Measurements from ENCODE around the gene RAE1.

The RAE1 gene

GRCh38 chr20:57420571-57421252, 69.7 kb downstream of the RAE1 start:
- no peak for TF ChIP-seq CTCF (IDR thresholded peaks at IDR 0.05; ENCODE audit: control insufficient read depth, insufficient read depth, low read depth, low read length, missing control alignments)
- no peak for DNase-seq (ENCODE audit: low read depth)
- H3K4me3 ChIP-seq (ENCODE audit: control insufficient read depth, low read depth, low read length), result no peak overlapping the region

GRCh38 chr20:57421253-57422220, 70.5 kb downstream of the RAE1 start:
- no peak overlapping the region for H3K4me3 ChIP-seq (ENCODE audit: control insufficient read depth, low read depth, low read length)
- TF ChIP-seq CTCF (IDR thresholded peaks at IDR 0.05; ENCODE audit: control insufficient read depth, insufficient read depth, low read depth, low read length, missing control alignments), result no peak
- DNase-seq (ENCODE audit: low read depth), result no peak

- no peak overlapping the region for H3K4me3 ChIP-seq (ENCODE audit: control insufficient read depth, low read depth, low read length)
- no peak for TF ChIP-seq CTCF (IDR thresholded peaks at IDR 0.05; ENCODE audit: control insufficient read depth, insufficient read depth, low read depth, low read length, missing control alignments)
- DNase-seq (ENCODE audit: low read depth), result no peak
Measured at GRCh38 chr20:57422254-57422653, 71.2 kb downstream of the RAE1 start.

GRCh38 chr20:57425150-57426013, 74.3 kb downstream of the RAE1 start:
- no peak for DNase-seq (ENCODE audit: low read depth)
- H3K4me3 ChIP-seq (ENCODE audit: control insufficient read depth, low read depth, low read length), result no peak overlapping the region
- no peak for TF ChIP-seq CTCF (IDR thresholded peaks at IDR 0.05; ENCODE audit: control insufficient read depth, insufficient read depth, low read depth, low read length, missing control alignments)

GRCh38 chr20:57426271-57426689, 75.2 kb downstream of the RAE1 start:
- no peak for TF ChIP-seq CTCF (IDR thresholded peaks at IDR 0.05; ENCODE audit: control insufficient read depth, insufficient read depth, low read depth, low read length, missing control alignments)
- DNase-seq (ENCODE audit: low read depth), result no peak
- no peak overlapping the region for H3K4me3 ChIP-seq (ENCODE audit: control insufficient read depth, low read depth, low read length)

- TF ChIP-seq CTCF (IDR thresholded peaks at IDR 0.05; ENCODE audit: control insufficient read depth, insufficient read depth, low read depth, low read length, missing control alignments), result no peak
- DNase-seq (ENCODE audit: low read depth), result no peak
- no peak overlapping the region for H3K4me3 ChIP-seq (ENCODE audit: control insufficient read depth, low read depth, low read length)
Measured at GRCh38 chr20:57426831-57427230, 75.8 kb downstream of the RAE1 start.
